T-helper 1 cell treated with Interleukin-12 subunit alpha and Interleukin-12 subunit beta and Interleukin-4 antibody, amounts not matched to agents 30 μg/mL and 1 μg/mL, for 36 hours (primary cell): ENCODE data around the gene RNF114.

Source experiments
- H3K27ac Mint-ChIP-seq: one replicate; pipeline ENCODE4 v1.8.0; 2021; ENCODE audit warnings: mild to moderate bottlenecking, mixed read lengths
- H3K27me3 Mint-ChIP-seq: one replicate; pipeline ENCODE4 v1.8.0; 2021; ENCODE audit warnings: low read depth, mixed read lengths
- H3K36me3 Mint-ChIP-seq: one replicate; pipeline ENCODE4 v1.8.0; 2021; ENCODE audit warnings: low read depth, mixed read lengths
- H3K4me1 Mint-ChIP-seq: one replicate; pipeline ENCODE4 v1.8.0; 2021; ENCODE audit warnings: low read depth, mixed read lengths
- H3K4me3 Mint-ChIP-seq: one replicate; pipeline ENCODE4 v1.8.0; 2021; ENCODE audit warnings: mild to moderate bottlenecking, moderate library complexity, mixed read lengths
- H3K9me3 Mint-ChIP-seq: one replicate; pipeline ENCODE4 v1.8.0; 2021; ENCODE audit warnings: mixed read lengths

The RNF114 gene, protein sequence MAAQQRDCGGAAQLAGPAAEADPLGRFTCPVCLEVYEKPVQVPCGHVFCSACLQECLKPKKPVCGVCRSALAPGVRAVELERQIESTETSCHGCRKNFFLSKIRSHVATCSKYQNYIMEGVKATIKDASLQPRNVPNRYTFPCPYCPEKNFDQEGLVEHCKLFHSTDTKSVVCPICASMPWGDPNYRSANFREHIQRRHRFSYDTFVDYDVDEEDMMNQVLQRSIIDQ

DNA sequence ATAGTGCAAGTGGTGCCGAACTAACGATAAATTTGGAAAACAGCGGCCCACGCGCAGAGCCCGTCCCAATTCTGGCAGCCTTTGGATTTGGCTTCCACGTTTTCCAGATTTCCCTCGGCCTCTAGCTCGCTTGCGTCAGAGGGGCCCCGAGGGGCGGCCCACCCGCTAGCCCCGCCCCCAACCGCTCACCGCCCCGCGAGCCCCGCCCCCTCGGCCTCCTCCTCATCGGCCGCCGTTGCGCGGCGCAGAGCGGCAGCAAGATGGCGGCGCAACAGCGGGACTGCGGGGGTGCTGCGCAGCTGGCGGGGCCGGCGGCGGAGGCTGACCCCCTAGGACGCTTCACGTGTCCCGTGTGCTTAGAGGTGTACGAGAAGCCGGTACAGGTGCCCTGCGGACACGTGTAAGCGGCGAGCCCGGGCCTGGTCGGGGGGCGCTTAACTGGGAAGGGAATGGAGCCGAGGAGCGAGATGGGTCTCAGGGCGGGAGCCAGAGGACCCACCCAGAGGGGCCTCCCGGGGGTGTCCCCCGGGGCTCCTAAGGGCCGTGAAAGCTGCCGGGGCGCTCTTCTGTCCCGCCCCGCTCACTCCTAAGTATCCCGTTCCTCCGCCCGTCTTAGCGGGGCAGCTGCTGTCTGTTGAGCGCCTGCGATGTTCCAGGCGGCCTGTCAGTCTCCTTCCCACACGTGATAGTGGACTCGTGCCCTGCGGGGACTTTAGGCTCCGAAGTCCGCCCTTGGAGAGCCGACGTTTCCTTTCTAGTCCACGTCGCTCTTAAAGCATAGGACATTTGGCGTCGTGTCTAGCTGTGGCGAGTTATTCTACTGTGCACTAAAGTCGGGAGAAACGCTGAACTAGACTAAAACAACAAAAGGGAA is at the start of gene RNF114:
RNF114 (plus strand) TSS at position 245 of the 874 bp plus-strand sequence; CDS start at position 261, 16 bp downstream.
- peak within 1 kb of the TSS; percentile 90 for H3K27ac Mint-ChIP-seq
- peaks cover 16% of the 10 kb centered on the region for H3K36me3 Mint-ChIP-seq
- H3K4me3 Mint-ChIP-seq = peak within 1 kb of the TSS; percentile 94
- no peaks in the 10 kb centered on the region for H3K27me3 Mint-ChIP-seq
- H3K4me1 Mint-ChIP-seq = peaks cover 37% of the 10 kb centered on the region
- no peaks in the 10 kb centered on the region for H3K9me3 Mint-ChIP-seq

DNA sequence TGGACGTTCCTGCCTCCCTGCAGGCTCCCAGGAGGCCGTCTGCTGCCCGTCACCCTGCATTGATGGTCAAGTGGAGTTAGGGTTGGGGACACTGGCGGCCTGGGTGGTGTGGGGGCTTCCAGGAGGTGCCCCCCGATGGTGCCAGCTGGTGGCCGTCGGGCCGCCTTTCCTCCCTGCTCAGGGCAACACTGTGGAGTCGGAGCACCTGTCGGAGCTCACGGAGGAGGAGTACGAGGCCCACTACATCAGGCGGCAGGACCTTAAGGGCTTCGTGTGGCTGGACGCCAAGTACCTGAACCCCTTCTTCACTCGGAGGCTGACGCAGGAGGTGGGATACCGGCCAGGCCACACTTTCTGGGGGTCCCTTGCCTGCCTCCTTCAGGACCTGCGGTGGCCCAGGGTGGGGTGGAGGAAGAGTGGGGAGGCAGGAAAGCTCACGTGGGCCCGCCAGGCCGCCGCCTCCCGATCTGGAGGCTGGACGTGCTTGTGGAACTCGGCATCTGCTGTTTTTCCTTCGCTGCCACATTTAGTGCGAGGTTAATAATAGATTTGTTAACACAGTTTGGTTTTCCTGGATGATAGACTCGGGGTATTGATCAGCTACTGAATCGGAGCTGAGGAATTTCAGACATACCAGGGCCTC is 49.5 kb upstream of the RNF114 start:
- H3K27ac Mint-ChIP-seq = no peak overlapping the region

DNA sequence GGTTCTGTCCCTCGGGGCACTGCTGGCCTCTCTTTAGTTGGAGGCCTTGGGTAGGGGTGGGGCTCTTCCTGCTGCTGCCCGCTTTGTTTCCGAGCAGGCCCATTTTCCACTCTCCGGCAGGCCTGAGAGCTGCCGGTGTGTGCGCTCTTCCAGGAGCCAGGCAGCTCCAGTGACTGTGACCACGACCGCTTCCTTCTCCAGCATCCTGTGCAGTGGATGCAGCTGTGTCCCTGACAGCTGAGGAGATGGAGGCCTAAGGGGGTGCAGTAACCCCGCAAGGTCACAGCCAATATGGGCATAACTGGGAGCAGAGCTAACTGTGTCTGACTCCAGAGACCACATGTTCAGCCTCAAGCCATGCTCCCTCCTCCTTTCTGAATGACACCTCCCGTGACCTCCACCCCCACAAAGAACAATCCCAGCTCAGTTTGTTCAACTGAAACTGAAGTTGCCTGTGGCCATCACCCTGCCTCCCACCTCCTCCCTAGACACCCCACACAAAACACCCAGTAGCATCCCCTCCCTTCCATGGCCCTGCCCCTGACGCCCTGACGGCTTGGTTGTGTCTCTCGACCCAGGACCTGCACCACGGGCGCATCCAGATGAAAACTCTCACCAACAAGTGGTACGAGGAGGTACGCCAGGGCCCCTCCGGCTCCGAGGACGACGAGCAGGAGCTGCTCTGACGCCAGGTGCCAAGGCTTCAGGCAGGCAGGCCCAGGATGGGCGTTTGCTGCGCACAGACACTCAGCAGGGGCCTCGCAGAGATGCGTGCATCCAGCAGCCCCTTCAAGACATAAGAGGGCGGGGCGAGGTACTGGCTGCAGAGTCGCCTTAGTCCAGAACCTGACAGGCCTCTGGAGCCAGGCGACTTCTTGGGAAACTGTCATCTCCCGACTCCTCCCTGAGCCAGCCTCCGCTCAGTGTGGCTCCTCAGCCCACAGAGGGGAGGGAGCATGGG is 48.7 kb upstream of the RNF114 start:
- Mint-ChIP-seq H3K9me3 (no peaks in the 10 kb centered on the region), H3K4me1 (peaks cover 4% of the 10 kb centered on the region), H3K27me3 (no peaks in the 10 kb centered on the region), H3K27ac (peak overlapping the region; percentile 33), H3K4me3 (no peak overlapping the region), H3K36me3 (peaks cover 30% of the 10 kb centered on the region)

More for the DNA sequence above, 49.5 kb upstream of the RNF114 start:
- Mint-ChIP-seq H3K36me3 (peaks cover 34% of the 10 kb centered on the region), H3K27me3 (no peaks in the 10 kb centered on the region), H3K9me3 (no peaks in the 10 kb centered on the region), H3K4me1 (peaks cover 7% of the 10 kb centered on the region), H3K4me3 (no peak overlapping the region)

GRCh38 chr20:49888212-49889000 is 47.8 kb upstream of the RNF114 start:
- no peaks in the 10 kb centered on the region for H3K27me3 Mint-ChIP-seq
- peaks cover 6% of the 10 kb centered on the region for H3K4me1 Mint-ChIP-seq
- H3K36me3 Mint-ChIP-seq = peaks cover 28% of the 10 kb centered on the region
- H3K9me3 Mint-ChIP-seq = no peaks in the 10 kb centered on the region
- H3K4me3 Mint-ChIP-seq = no peak overlapping the region
- no peak overlapping the region for H3K27ac Mint-ChIP-seq

- Mint-ChIP-seq H3K27me3 (no peaks in the 10 kb centered on the region), H3K36me3 (peaks cover 26% of the 10 kb centered on the region), H3K9me3 (no peaks in the 10 kb centered on the region), H3K4me1 (peaks cover 15% of the 10 kb centered on the region), H3K4me3 (no peak overlapping the region), H3K27ac (no peak overlapping the region)
These were observed 46.9 kb upstream of the RNF114 start for GRCh38 chr20:49889001-49889934.

DNA sequence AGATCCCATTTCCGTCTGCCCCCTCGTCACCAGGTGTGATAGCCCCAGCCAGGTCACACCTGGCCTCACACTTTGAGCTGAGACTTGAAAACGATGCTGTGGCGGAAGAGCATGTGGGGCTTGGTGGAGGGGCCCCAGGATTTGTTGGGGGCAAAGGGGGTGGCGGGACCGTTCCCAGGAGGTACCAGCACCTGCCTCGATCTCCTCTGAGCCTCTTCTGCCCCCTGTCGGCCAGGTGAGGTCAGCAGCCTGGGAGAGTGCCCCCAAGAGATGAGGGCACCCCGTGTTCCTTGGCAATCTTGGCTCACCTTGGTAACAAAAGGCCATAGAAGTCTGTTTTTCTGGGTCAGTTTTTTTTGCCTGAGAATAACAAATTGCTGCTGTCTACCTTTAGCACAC is 46.3 kb upstream of the RNF114 start:
- Mint-ChIP-seq H3K36me3 (peaks cover 25% of the 10 kb centered on the region), H3K27me3 (no peaks in the 10 kb centered on the region), H3K4me3 (no peak overlapping the region), H3K4me1 (peaks cover 16% of the 10 kb centered on the region), H3K9me3 (no peaks in the 10 kb centered on the region), H3K27ac (no peak overlapping the region)

DNA sequence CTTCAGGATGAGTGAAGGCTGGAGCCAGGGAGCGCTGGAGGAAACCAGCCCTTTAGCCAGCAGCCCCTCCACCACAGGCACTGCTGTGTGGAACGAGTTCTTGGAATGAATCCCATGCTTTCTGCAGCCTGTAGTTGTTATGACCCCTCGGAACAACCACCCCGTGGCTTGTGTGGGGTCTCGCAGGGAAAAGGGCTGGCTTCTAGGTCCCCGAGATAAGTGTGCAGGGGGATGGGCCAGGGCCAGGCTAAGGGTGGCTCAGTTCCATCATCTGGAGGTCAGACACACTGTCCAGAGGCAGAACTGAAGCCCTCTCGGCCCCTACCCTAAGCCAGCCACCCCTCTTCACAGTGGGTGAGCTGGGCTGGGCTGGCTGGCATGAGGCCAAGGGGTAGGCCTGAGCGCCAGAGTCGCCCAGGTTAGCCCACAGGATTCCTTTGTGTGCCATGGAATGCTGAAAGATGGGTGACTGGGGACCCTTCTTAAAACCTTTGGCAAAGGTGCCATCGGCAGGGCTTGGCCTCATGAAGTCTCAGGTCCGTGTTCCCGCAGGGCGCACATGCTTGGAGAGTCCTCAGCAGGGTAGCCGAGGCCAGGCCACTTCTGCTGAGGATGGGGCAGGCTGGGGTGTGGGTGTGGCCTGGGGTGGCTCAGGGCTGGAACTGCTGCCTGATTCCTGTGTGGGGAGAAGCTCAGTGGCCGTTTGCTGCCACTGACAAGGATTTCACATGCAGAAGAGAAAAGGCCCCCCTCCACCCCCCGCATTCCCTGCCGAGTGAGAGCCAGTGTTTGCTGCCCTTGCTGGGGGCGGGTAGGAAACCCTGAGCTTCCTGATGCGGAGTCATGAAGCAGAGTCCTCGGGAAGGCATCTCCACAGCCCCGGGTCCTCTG is 45.5 kb upstream of the RNF114 start:
- no peak overlapping the region for H3K4me3 Mint-ChIP-seq
- no peaks in the 10 kb centered on the region for H3K9me3 Mint-ChIP-seq
- H3K36me3 Mint-ChIP-seq = peaks cover 23% of the 10 kb centered on the region
- no peak overlapping the region for H3K27ac Mint-ChIP-seq
- H3K4me1 Mint-ChIP-seq = peaks cover 16% of the 10 kb centered on the region
- no peaks in the 10 kb centered on the region for H3K27me3 Mint-ChIP-seq

GRCh38 chr20:49891476-49892110 is 44.6 kb upstream of the RNF114 start:
- H3K27me3 Mint-ChIP-seq = no peaks in the 10 kb centered on the region
- H3K9me3 Mint-ChIP-seq = no peaks in the 10 kb centered on the region
- H3K27ac Mint-ChIP-seq = no peak overlapping the region
- H3K36me3 Mint-ChIP-seq = peaks cover 16% of the 10 kb centered on the region
- peaks cover 16% of the 10 kb centered on the region for H3K4me1 Mint-ChIP-seq
- no peak overlapping the region for H3K4me3 Mint-ChIP-seq

- H3K4me1 Mint-ChIP-seq = peaks cover 16% of the 10 kb centered on the region
- no peaks in the 10 kb centered on the region for H3K27me3 Mint-ChIP-seq
- no peaks in the 10 kb centered on the region for H3K9me3 Mint-ChIP-seq
- H3K27ac Mint-ChIP-seq = no peak overlapping the region
- H3K4me3 Mint-ChIP-seq = no peak overlapping the region
- peaks cover 15% of the 10 kb centered on the region for H3K36me3 Mint-ChIP-seq
These were observed 43.9 kb upstream of the RNF114 start for GRCh38 chr20:49892260-49892659.

DNA sequence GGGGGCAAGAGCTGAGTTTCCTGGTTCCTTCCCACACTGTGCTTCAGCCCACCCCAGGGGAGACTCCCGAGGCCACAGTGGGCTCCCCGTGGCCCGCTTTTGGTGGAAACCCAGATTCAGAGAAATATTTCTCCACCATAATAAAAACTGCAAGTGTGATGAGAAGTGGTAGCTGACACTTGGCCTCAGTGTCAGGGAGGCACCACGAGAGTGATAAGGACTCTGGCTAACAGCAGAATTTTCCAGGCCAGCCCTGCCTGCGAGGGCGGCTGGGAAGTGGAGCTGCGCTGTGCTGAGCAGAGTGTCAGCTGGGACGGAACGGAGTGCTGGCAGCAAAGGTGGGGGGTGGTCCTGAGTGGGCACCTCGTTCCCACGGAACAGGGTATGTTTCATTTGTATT is 43.4 kb upstream of the RNF114 start:
- Mint-ChIP-seq H3K27ac (peak overlapping the region; percentile 36), H3K9me3 (no peaks in the 10 kb centered on the region), H3K36me3 (peaks cover 13% of the 10 kb centered on the region), H3K4me3 (no peak overlapping the region), H3K27me3 (no peaks in the 10 kb centered on the region), H3K4me1 (peaks cover 16% of the 10 kb centered on the region)

DNA sequence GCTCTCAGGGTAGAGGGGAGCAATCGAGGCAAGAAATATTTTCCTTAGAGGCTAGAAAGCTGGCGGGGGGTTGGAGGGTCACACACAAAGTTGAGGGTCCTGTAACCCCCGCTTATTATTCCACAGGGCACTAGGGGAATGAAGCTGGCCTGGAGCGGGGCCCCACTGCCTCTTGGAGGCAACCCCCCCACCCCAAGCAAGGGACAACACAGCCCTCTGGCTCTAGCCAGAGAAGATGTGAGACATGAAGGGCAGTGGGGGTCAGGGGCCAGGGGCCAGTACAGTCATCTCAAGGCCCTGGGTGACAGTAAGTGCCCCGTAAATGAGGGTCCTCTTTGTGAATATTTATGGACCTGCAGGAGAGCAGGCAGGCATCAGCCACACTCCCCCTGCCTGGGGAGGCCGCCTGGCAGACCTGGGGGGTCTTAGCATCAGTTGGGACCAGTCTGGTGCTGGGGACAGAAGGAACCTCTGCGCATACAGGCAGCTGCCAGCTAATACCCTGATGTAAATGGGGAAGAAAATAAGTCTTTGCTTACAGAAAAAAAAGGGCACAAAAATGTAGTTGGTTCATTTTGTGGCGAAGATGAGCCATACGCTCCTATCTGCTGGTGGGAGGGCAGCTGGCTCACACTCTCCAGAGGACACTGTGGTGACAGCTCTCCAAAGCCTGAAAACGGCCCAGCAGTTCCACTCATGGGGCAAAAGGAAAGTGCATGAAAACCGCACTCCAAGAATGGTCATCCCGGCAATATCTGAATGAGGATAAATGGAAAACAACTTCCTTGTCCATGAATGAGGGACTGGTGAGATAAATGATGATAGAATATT is 42.7 kb upstream of the RNF114 start:
- Mint-ChIP-seq H3K4me1 (peaks cover 12% of the 10 kb centered on the region), H3K27ac (peak overlapping the region; percentile 67), H3K9me3 (no peaks in the 10 kb centered on the region), H3K27me3 (no peaks in the 10 kb centered on the region), H3K4me3 (peak overlapping the region; percentile 31), H3K36me3 (peaks cover 11% of the 10 kb centered on the region)
